Stimulated activated CD8-positive, alpha-beta memory T cell treated with anti-CD3 and anti-CD28 coated beads, Interleukin-15, amount 100 ng/mL, for 48 hours (primary cell): ENCODE data around the gene RASGRF1.
A peak's percentile ranks its signal among the peaks of the same experiment; 100 is the strongest.

ENCODE experiments used
- DNase-seq, 2 donors: peaks; one replicate each; pipeline ENCODE4 v3.0.0-alpha.2; 2020; ENCODE audit warnings: low read depth in 2 of 2

The RASGRF1 gene

GRCh38 chr15:79094611-79095021 lies 4.0 kb upstream of the RASGRF1 start:
- DNase-seq, result no peak

GRCh38 chr15:79093352-79093935 lies 2.9 kb upstream of the RASGRF1 start:
- DNase-seq, result no peak

- DNase-seq, result no peak
Observed at GRCh38 chr15:79092382-79092781, 1.8 kb upstream of the RASGRF1 start.

GRCh38 chr15:79091204-79091867 lies 756 bp upstream of the RASGRF1 start:
- peak in 1 of 2 donors; percentile 12 for DNase-seq

- DNase-seq, result no peak
Observed at GRCh38 chr15:79089890-79090486, 592 bp downstream of the RASGRF1 start.

GRCh38 chr15:79089331-79089889 lies 1.2 kb downstream of the RASGRF1 start:
- DNase-seq, result no peak

GRCh38 chr15:79088426-79089205 lies 2.0 kb downstream of the RASGRF1 start:
- DNase-seq, result no peak

GRCh38 chr15:79086814-79087213 lies 3.8 kb downstream of the RASGRF1 start:
- no peak for DNase-seq

GRCh38 chr15:79084308-79084968 lies 6.1 kb downstream of the RASGRF1 start:
- DNase-seq, result no peak

- DNase-seq, result no peak
Observed at GRCh38 chr15:79083154-79083553, 7.4 kb downstream of the RASGRF1 start.

GRCh38 chr15:79082363-79083070 lies 8.1 kb downstream of the RASGRF1 start:
- no peak for DNase-seq

- DNase-seq, result no peak
Observed at GRCh38 chr15:79078763-79079410, 11.7 kb downstream of the RASGRF1 start.

GRCh38 chr15:79078003-79078402 lies 12.6 kb downstream of the RASGRF1 start:
- DNase-seq, result no peak

- no peak for DNase-seq
Observed at GRCh38 chr15:79076661-79077060, 13.9 kb downstream of the RASGRF1 start.

GRCh38 chr15:79075256-79075655 lies 15.3 kb downstream of the RASGRF1 start:
- no peak for DNase-seq

GRCh38 chr15:79073336-79073735 lies 17.2 kb downstream of the RASGRF1 start:
- DNase-seq, result no peak

GRCh38 chr15:79071901-79072300 lies 18.7 kb downstream of the RASGRF1 start:
- no peak for DNase-seq

GRCh38 chr15:79068790-79069189 lies 21.8 kb downstream of the RASGRF1 start:
- DNase-seq, result no peak

GRCh38 chr15:79067969-79068368 lies 22.6 kb downstream of the RASGRF1 start:
- DNase-seq, result no peak

- DNase-seq, result no peak
Observed at GRCh38 chr15:79067072-79067833, 23.3 kb downstream of the RASGRF1 start.
